GM23338 (cell line): ENCODE measurements around the gene AP5Z1. TPM values are rescaled to one million over a fixed set of nuclear protein-coding genes. Genes with fewer than 3 reads are reported as not detected.

Experiments used
- ATAC-seq: fragments of 200-7000 bp; cut with Tn5 transposase; 3 replicates; pipeline ENCODE4 v1.9.1; 2020
- DNase-seq: peaks from one replicate; pipeline ENCODE4 v3.0.0-alpha.2; 2015; ENCODE audit warnings: low spot score
- H2AFZ ChIP-seq: fragments of 200-600 bp; sonication (generic); 2 replicates; pipeline ENCODE4 v1.8.0; 2016; ENCODE audit warnings: antibody characterized with exemption, mild to moderate bottlenecking, moderate library complexity
- H3F3A ChIP-seq: fragments of 200-600 bp; sonication (generic); replicated peaks from 2 replicates; pipeline ENCODE4 v1.8.0; 2017; ENCODE audit warnings: antibody characterized with exemption, mixed run types, low read depth
- H3K27ac ChIP-seq: fragments of 200-600 bp; sonication (generic); 2 replicates; pipeline ENCODE4 v1.6.1; 2016; ENCODE audit warnings: low read depth
- H3K27me3 ChIP-seq: fragments of 200-600 bp; sonication (generic); 2 replicates; pipeline ENCODE4 v1.8.0; 2016; ENCODE audit warnings: mild to moderate bottlenecking, mixed run types, moderate library complexity; ENCODE audit not compliant: insufficient read depth
- H3K36me3 ChIP-seq: fragments of 200-600 bp; sonication (generic); 2 replicates; pipeline ENCODE4 v1.8.0; 2016; ENCODE audit warnings: mild to moderate bottlenecking; ENCODE audit not compliant: insufficient read depth
- H3K4me1 ChIP-seq: fragments of 200-600 bp; sonication (generic); 2 replicates; pipeline ENCODE4 v1.8.0; 2016; ENCODE audit warnings: mild to moderate bottlenecking, moderate library complexity; ENCODE audit not compliant: insufficient read depth
- H3K4me2 ChIP-seq: fragments of 200-600 bp; sonication (generic); 2 replicates; pipeline ENCODE4 v1.7.1; 2017; ENCODE audit warnings: mixed run types
- H3K4me3 ChIP-seq: fragments of 200-600 bp; sonication (generic); 2 replicates; pipeline ENCODE4 v1.6.1; 2016; ENCODE audit warnings: mixed run types
- H3K79me2 ChIP-seq: fragments of 200-600 bp; sonication (generic); replicated peaks from 2 replicates; pipeline ENCODE4 v1.8.0; 2017; ENCODE audit warnings: mild to moderate bottlenecking; ENCODE audit not compliant: insufficient read depth
- H3K9me2 ChIP-seq: fragments of 200-600 bp; sonication (generic); 2 replicates; pipeline ENCODE4 v1.8.0; 2017; ENCODE audit not compliant: insufficient read depth
- H4K20me1 ChIP-seq: fragments of 200-600 bp; sonication (generic); replicated peaks from 2 replicates; pipeline ENCODE4 v1.8.0; 2017; ENCODE audit warnings: mild to moderate bottlenecking; ENCODE audit not compliant: insufficient read depth
- H3K27ac Mint-ChIP-seq: 2 replicates; pipeline ENCODE4 v1.8.0; 2020; ENCODE audit warnings: inconsistent platforms, mild to moderate bottlenecking, moderate library complexity, mixed read lengths
- H3K27me3 Mint-ChIP-seq: 3 replicates; pipeline ENCODE4 v1.8.0; 2022; ENCODE audit warnings: low read depth, mild to moderate bottlenecking, moderate library complexity, mixed read lengths, inconsistent platforms; ENCODE audit not compliant: insufficient read depth, poor library complexity
- H3K36me3 Mint-ChIP-seq: 3 replicates; pipeline ENCODE4 v1.8.0; 2021; ENCODE audit warnings: low read depth, mild to moderate bottlenecking, inconsistent platforms, moderate library complexity, mixed read lengths
- H3K4me1 Mint-ChIP-seq: 3 replicates; pipeline ENCODE4 v1.8.0; 2020; ENCODE audit warnings: mild to moderate bottlenecking, inconsistent platforms, mixed read lengths
- H3K4me3 Mint-ChIP-seq: 3 replicates; pipeline ENCODE4 v1.8.0; 2021; ENCODE audit warnings: moderate library complexity, mild to moderate bottlenecking, inconsistent platforms, mixed read lengths
- H3K9me3 Mint-ChIP-seq: 3 replicates; pipeline ENCODE4 v1.8.0; 2020; ENCODE audit warnings: moderate library complexity, mild to moderate bottlenecking, inconsistent platforms, mixed read lengths
- CREB1 ChIP-seq: fragments of 250-450 bp; sonication (Bioruptor Pico); IDR thresholded peaks from 2 replicates; pipeline ENCODE4 v1.5.0; 2020; ENCODE audit warnings: low read depth, mild to moderate bottlenecking, moderate library complexity
- CTCF ChIP-seq, 2 experiments: fragments of 200-600 bp in 1 of 2; sonication (generic) in 1 of 2; conservative IDR thresholded peaks; 2 replicates each; pipeline versions ENCODE4 v1.5.1 to v1.6.1; 2016 to 2017; ENCODE audit warnings: antibody characterized with exemption in 2 of 2, low read depth in 2 of 2, mild to moderate bottlenecking in 2 of 2, moderate library complexity in 1 of 2
- ETS1 ChIP-seq: IDR thresholded peaks from 2 replicates; pipeline ENCODE4 v1.6.1; 2016; ENCODE audit warnings: antibody characterized with exemption
- EZH2 ChIP-seq: fragments of 200-600 bp; sonication (generic); IDR thresholded peaks from one replicate; pipeline ENCODE4 v1.8.0; 2017; ENCODE audit warnings: antibody characterized with exemption, mild to moderate bottlenecking, low read depth; ENCODE audit not compliant: unreplicated experiment
- EZH2phosphoT487 ChIP-seq: fragments of 200-600 bp; sonication (generic); IDR thresholded peaks from one replicate; pipeline ENCODE4 v1.8.1; 2018; ENCODE audit warnings: antibody characterized with exemption; ENCODE audit not compliant: unreplicated experiment
- JUNB ChIP-seq: IDR thresholded peaks from one replicate; pipeline ENCODE4 v1.6.1; 2016; ENCODE audit warnings: antibody characterized with exemption; ENCODE audit not compliant: unreplicated experiment
- POLR2AphosphoS5 ChIP-seq: IDR thresholded peaks from 2 replicates; pipeline ENCODE4 v1.6.1; 2016; ENCODE audit warnings: antibody characterized with exemption, low read depth
- REST ChIP-seq: IDR thresholded peaks from one replicate; pipeline ENCODE4 v1.6.1; 2018; ENCODE audit warnings: antibody characterized with exemption; ENCODE audit not compliant: unreplicated experiment
- STAT1 ChIP-seq: IDR thresholded peaks from one replicate; pipeline ENCODE4 v1.6.1; 2016; ENCODE audit warnings: antibody characterized with exemption; ENCODE audit not compliant: unreplicated experiment
- ZNF114 ChIP-seq: fragments of 250-450 bp; sonication (Bioruptor Pico); IDR thresholded peaks from 2 replicates; pipeline ENCODE4 v1.5.0; 2020; ENCODE audit warnings: mild to moderate bottlenecking, moderate library complexity
- ZNF331 ChIP-seq: fragments of 250-450 bp; sonication (Bioruptor Pico); IDR thresholded peaks from 2 replicates; pipeline ENCODE4 v1.5.0; 2020; ENCODE audit warnings: low read depth, mild to moderate bottlenecking, moderate library complexity
- ZNF462 ChIP-seq: fragments of 250-450 bp; sonication (Bioruptor Pico); IDR thresholded peaks from 2 replicates; pipeline ENCODE4 v1.5.0; 2020; ENCODE audit warnings: mild to moderate bottlenecking, moderate library complexity
- polyA plus RNA-seq: library from polyadenylated mRNA; unstranded; fragments of >200 nt; fragmentation: Nextera tagmentation; extraction: Ambion mirVana; gene quantifications from 2 replicates; pipeline ENCODE4 v1.2.1, GENCODE V29; 2016
- total RNA-seq: library from RNA; depleted of rRNA; stranded (reverse); fragments of >200 nt; shearing (Covaris generic); gene quantifications from 2 replicates; pipeline ENCODE4 v1.2.3, GENCODE V29; 2014

Gene AP5Z1
- total and polyA plus RNA-seq, 2 experiments from 2014 or later: 16.3 to 31.2 TPM

GRCh38 chr7:4787947-4788626 lies 12.7 kb downstream of the AP5Z1 start (continued):
- TF ChIP-seq REST: no peak

- no peak for ATAC-seq
- TF ChIP-seq EZH2phosphoT487: no peak
- TF ChIP-seq ZNF114 (CRISPR knock-in tag): no peak
- TF ChIP-seq JUNB: no peak
- TF ChIP-seq ZNF462 (CRISPR knock-in tag): no peak
- TF ChIP-seq CREB1 (CRISPR knock-in tag): no peak
- no peak for TF ChIP-seq ETS1
- no peak for TF ChIP-seq ZNF331 (CRISPR knock-in tag)
- no peak for TF ChIP-seq EZH2
- no peak for TF ChIP-seq POLR2AphosphoS5
- TF ChIP-seq CTCF (conservative IDR thresholded peaks at IDR 0.05; ENCODE audit: low read depth in 2 of 2): no peak
- TF ChIP-seq STAT1: no peak
Observed at GRCh38 chr7:4788627-4789189, 13.3 kb downstream of the AP5Z1 start.

More at GRCh38 chr7:4788627-4789189, 13.3 kb downstream of the AP5Z1 start:
- Histone ChIP-seq H3K4me2 (no peak overlapping the region), H3F3A (no peaks in the 10 kb centered on the region), H3K4me1 (no peaks in the 10 kb centered on the region; the same call in 1 of the 2 replicates), H3K36me3 (no peaks in the 10 kb centered on the region; the same call in 1 of the 2 replicates), H3K27ac (no peak overlapping the region), H3K4me3 (no peak overlapping the region), H4K20me1 (no peaks in the 10 kb centered on the region), H3K27me3 (no peaks in the 10 kb centered on the region), H3K9me2 (no peaks in the 10 kb centered on the region), H2AFZ (no peak overlapping the region), H3K79me2 (no peaks in the 10 kb centered on the region)
- Mint-ChIP-seq H3K4me3 (no peak overlapping the region), H3K4me1 (peaks cover 4% of the 10 kb centered on the region; the same call in 1 of the 3 replicates), H3K27ac (no peak overlapping the region), H3K27me3 (peaks cover 2% of the 10 kb centered on the region), H3K9me3 (no peaks in the 10 kb centered on the region), H3K36me3 (peaks cover 7% of the 10 kb centered on the region; the same call in 1 of the 3 replicates)
- DNase-seq: no peak
